GM12878 (cell line): Measurements from ENCODE around the gene RAPGEF4. TPM values are rescaled to one million over a fixed set of nuclear protein-coding genes. Genes with fewer than 3 reads are reported as not detected.

Source experiments
- ATAC-seq: fragments of 200-7000 bp; cut with Tn5 transposase; 3 replicates; pipeline ENCODE4 v1.9.1; 2020; ENCODE audit warnings: mild to moderate bottlenecking, moderate library complexity
- BruUV-seq: library from RNA; stranded (reverse); fragments of 400-500 nt; replicated peaks from 2 replicates; lab custom pipeline; 2021; lab: Mats Ljungman, UMichigan
- CTCF ChIA-PET: fragments of 300-600 bp; sonication (Branson Sonifier 250); formaldehyde crosslinking; extraction: SDS; loops from one replicate; lab custom pipeline; 2021; ENCODE audit warnings: inconsistent platforms; lab: Yijun Ruan, JAX
- POLR2A ChIA-PET: fragments of 350-600 bp; formaldehyde crosslinking; extraction: SDS; loops from one replicate; lab custom pipeline; 2021; ENCODE audit warnings: inconsistent platforms; lab: Charles Lee
- RAD21 ChIA-PET: fragments of 300-600 bp; sonication (Branson Sonifier 250); formaldehyde crosslinking; loops from one replicate; lab custom pipeline; 2023; ENCODE audit warnings: antibody characterized with exemption; ENCODE audit not compliant: unreplicated experiment; lab: Charles Lee
- SMC1A ChIA-PET: fragments of 300-600 bp; sonication (Branson Sonifier 250); formaldehyde crosslinking; loops from one replicate; lab custom pipeline; 2023; ENCODE audit not compliant: unreplicated experiment, uncharacterized antibody; lab: Charles Lee
- DNase-seq: peaks from one replicate; pipeline ENCODE4 v3.0.0-alpha.2; 2011; ENCODE audit warnings: low read depth, low spot score
- FAIRE-seq: peaks from 3 replicates; lab custom pipeline; 2011; peaks lifted over from hg19 to GRCh38; lab: Jason Lieb, UNC
- H2AFZ ChIP-seq: 2 replicates; pipeline ENCODE4 v1.6.0; 2011; ENCODE audit warnings: low read depth, low read length, control low read depth; ENCODE audit not compliant: control insufficient read depth
- H3K27ac ChIP-seq: 2 replicates; pipeline ENCODE4 v1.5.1; 2011; ENCODE audit warnings: control low read depth; ENCODE audit not compliant: control insufficient read depth, insufficient read depth
- H3K27me3 ChIP-seq, 2 experiments: replicated peaks in 1 of 2; 2 replicates each; pipeline versions ENCODE4 v1.6.0 to v1.6.1; 2011; ENCODE audit warnings: low read length in 1 of 2; ENCODE audit not compliant: control insufficient read depth in 2 of 2, insufficient read depth in 2 of 2
- H3K36me3 ChIP-seq, 2 experiments: 2 replicates each; pipeline ENCODE4 v1.5.1; 2011; ENCODE audit warnings: low read length in 1 of 2; ENCODE audit not compliant: control insufficient read depth in 2 of 2, insufficient read depth in 2 of 2
- H3K4me1 ChIP-seq: 2 replicates; pipeline ENCODE4 v1.6.1; 2011; ENCODE audit warnings: mild to moderate bottlenecking, low read length, moderate library complexity, mixed read lengths; ENCODE audit not compliant: control insufficient read depth, insufficient read depth
- H3K4me2 ChIP-seq: 2 replicates; pipeline ENCODE4 v1.6.0; 2011; ENCODE audit warnings: control low read depth; ENCODE audit not compliant: control insufficient read depth, insufficient read depth
- H3K4me3 ChIP-seq: fragments of 200-600 bp; sonication (generic); 2 replicates; pipeline ENCODE4 v1.5.1; 2016
- H3K79me2 ChIP-seq: 2 replicates; pipeline ENCODE4 v1.6.0; 2011; ENCODE audit warnings: low read length; ENCODE audit not compliant: control insufficient read depth, insufficient read depth
- H3K9ac ChIP-seq: 2 replicates; pipeline ENCODE4 v1.8.0; 2011; ENCODE audit warnings: low read length, control low read depth, mixed read lengths; ENCODE audit not compliant: control insufficient read depth, insufficient read depth
- H3K9me3 ChIP-seq: replicated peaks from 3 replicates; pipeline ENCODE4 v1.5.1; 2011; ENCODE audit warnings: mild to moderate bottlenecking, low read length; ENCODE audit not compliant: control insufficient read depth, insufficient read depth
- H4K20me1 ChIP-seq: 2 replicates; pipeline ENCODE4 v1.6.0; 2011; ENCODE audit not compliant: control insufficient read depth, insufficient read depth
- BACH1 ChIP-seq: fragments of 450-650 bp; IDR thresholded peaks from 2 replicates; pipeline ENCODE4 v1.6.1; 2017; ENCODE audit warnings: mild to moderate bottlenecking, borderline replicate concordance
- BHLHE40 ChIP-seq, 2 experiments: fragments of 450-650 bp in 1 of 2; IDR thresholded peaks; 2 replicates each; pipeline ENCODE4 v1.6.1; 2011 to 2017; ENCODE audit warnings: low read depth in 2 of 2, borderline replicate concordance in 1 of 2, improper control_type of control experiment in 1 of 2, low read length in 1 of 2, mild to moderate bottlenecking in 1 of 2
- BMI1 ChIP-seq: fragments of 450-650 bp; IDR thresholded peaks from 2 replicates; pipeline ENCODE4 v1.6.1; 2016; ENCODE audit warnings: mild to moderate bottlenecking, moderate library complexity, borderline replicate concordance
- EGR1 ChIP-seq, 2 experiments: IDR thresholded peaks; 1 replicate in 1 of 2; 2 replicates in 1 of 2; pipeline ENCODE4 v1.6.1; 2011 to 2012; ENCODE audit warnings: low read depth in 2 of 2, low read length in 2 of 2, borderline replicate concordance in 1 of 2, mild to moderate bottlenecking in 1 of 2, moderate library complexity in 1 of 2
- LARP7 ChIP-seq: fragments of 450-650 bp; IDR thresholded peaks from 2 replicates; pipeline ENCODE4 v1.6.1; 2017; ENCODE audit warnings: mild to moderate bottlenecking
- MYB ChIP-seq: fragments of 150-350 bp; IDR thresholded peaks from 2 replicates; pipeline ENCODE4 v1.6.1; 2014; ENCODE audit warnings: mild to moderate bottlenecking, low read depth, low read length, borderline replicate concordance
- NFIC ChIP-seq: IDR thresholded peaks from 2 replicates; pipeline ENCODE4 v1.6.1; 2012; ENCODE audit warnings: low read depth, mild to moderate bottlenecking, inconsistent platforms, low read length, moderate library complexity
- NFYA ChIP-seq: IDR thresholded peaks from 2 replicates; pipeline ENCODE4 v1.6.1; 2011; ENCODE audit warnings: low read depth, mild to moderate bottlenecking, low read length, improper control_type of control experiment, borderline replicate concordance
- SIN3A ChIP-seq: IDR thresholded peaks from 2 replicates; pipeline ENCODE4 v1.6.1; 2012; ENCODE audit warnings: low read depth, low read length, improper control_type of control experiment
- WGBS: methylation state at CpG from one replicate; pipeline ENCODE4 v1.1.6; 2016; ENCODE audit warnings: low lambda C conversion rate; ENCODE audit not compliant: insufficient replicate concordance, insufficient coverage; ENCODE audit errors: missing lambda C conversion rate; 5-methylcytosine and 5-hydroxymethylcytosine counted together
- in situ Hi-C: fragments of 300-500 bp; cut with MboI; formaldehyde crosslinking; loops from 9 replicates; pipeline ENCODE4 v1.14.3; 2018; ENCODE audit warnings: mixed read lengths
- intact Hi-C: fragments of 100-400 bp; cut with micrococcal nuclease; formaldehyde crosslinking; loops from one replicate; pipeline ENCODE4 v1.14.2; 2022; ENCODE audit not compliant: unreplicated experiment
- polyA plus RNA-seq, 11 experiments: library from polyadenylated mRNA; depleted of rRNA in 4 of 11; unstranded in 6 of 11; stranded (reverse) in 5 of 11; fragments of >200 nt; fragmentation: Nextera tagmentation in 4 of 11; fragmentation: Illumina TruSeq in 1 of 11; extraction: Ambion mirVana in 4 of 11; extraction: Trizol in 1 of 11; gene quantifications; 1 replicate in 1 of 11; 2 replicates in 10 of 11; pipeline versions ENCODE4 v1.2.1 to v1.2.3, GENCODE V29; 2011 to 2016; ENCODE audit warnings: inconsistent platforms in 2 of 11, missing spikeins in 2 of 11, low read depth in 1 of 11
- total RNA-seq, 4 experiments: library from RNA; depleted of rRNA in 3 of 4; stranded (reverse); fragments of >200 nt in 3 of 4; fragmentation: Illumina TruSeq in 1 of 4; extraction: Trizol in 1 of 4; gene quantifications; 2 replicates each; pipeline versions ENCODE4 v1.2.1 to v1.2.3, GENCODE V29; 2013 to 2021
- TF ChIP-seq, protein P1 (sequence below): fragments of 450-650 bp; IDR thresholded peaks from 2 replicates; pipeline ENCODE4 v1.6.1; 2017; ENCODE audit warnings: mild to moderate bottlenecking, moderate library complexity
- TF ChIP-seq, protein P2 (sequence below): IDR thresholded peaks from 2 replicates; pipeline ENCODE4 v1.6.1; 2012; ENCODE audit warnings: improper control_type of control experiment, low read depth, low read length; ENCODE audit not compliant: insufficient replicate concordance
- TF ChIP-seq, protein P3 (sequence below): fragments of 450-650 bp; conservative IDR thresholded peaks from 2 replicates; pipeline ENCODE4 v1.6.1; 2017; ENCODE audit warnings: mild to moderate bottlenecking, moderate library complexity

RAPGEF4 gene
- total and polyA plus RNA-seq, 10 of the 15 experiments (the other 5 are each of a cell fraction or from before 2014, with no cell fraction given), result 0.18 TPM; not detected in 8

DNA sequence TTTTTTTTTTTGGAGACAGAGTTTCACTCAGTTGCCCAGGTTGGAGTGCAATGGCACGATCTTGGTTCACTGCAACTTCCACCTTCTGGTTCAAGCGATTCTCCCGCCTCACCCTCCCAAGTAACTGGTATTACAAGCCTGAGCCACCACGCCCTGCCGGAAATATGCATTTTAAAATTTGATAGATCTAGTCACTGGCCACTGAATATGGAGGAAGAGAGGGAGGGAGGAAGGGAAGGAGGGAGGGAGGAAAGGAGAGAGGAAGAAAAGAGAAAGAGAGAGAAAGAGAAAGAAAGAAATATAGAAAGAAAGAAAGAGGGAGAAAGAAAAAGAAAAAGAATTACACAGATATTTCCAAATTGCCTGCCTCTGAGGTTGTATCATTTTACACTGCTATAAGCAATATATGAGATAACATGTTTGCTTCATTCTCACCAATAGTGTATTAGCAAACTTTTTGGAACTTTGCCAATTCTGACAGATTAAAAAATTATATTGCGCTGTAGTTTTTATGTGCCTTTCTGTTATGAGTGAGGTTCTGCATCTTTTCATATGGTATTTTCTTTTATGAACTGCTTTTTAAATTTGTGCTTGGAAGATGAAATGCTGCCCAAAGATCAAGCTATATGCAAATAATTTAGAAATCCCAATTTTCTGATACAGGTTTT, 178.8 kb downstream of the RAPGEF4 start:
- H3K79me2 ChIP-seq, result no peaks in the 10 kb centered on the region
- no peak overlapping the region for H3K4me2 ChIP-seq
- no peaks in the 10 kb centered on the region for H3K9me3 ChIP-seq
- no peaks in the 10 kb centered on the region for H3K27me3 ChIP-seq
- no peaks in the 10 kb centered on the region for H4K20me1 ChIP-seq
- ATAC-seq (no peak), DNase-seq (no peak), FAIRE-seq (no peak)
- H2AFZ ChIP-seq, result no peak overlapping the region
- 95% methylated on average over 5 of the region's 6 CpGs for WGBS
- peaks cover 3% of the 10 kb centered on the region for H3K4me1 ChIP-seq
- ChIA-PET SMC1A (no interaction called here), POLR2A (no interaction called here), CTCF (interaction anchor here (1.2 to 4.0 kb wide), 3 partner anchors 10 to 49 kb away, joined by 3 to 20 read pairs (median 3); no protein-coding TSS in a partner anchor), RAD21 (no interaction called here)
- no peak overlapping the region for H3K4me3 ChIP-seq
- H3K9ac ChIP-seq, result no peak overlapping the region
- H3K27ac ChIP-seq, result no peak overlapping the region
- intact Hi-C loops, result no loop called here
- BruUV-seq, result no TSS peak
- H3K36me3 ChIP-seq, result no peaks in the 10 kb centered on the region
- in situ Hi-C loops, result no loop called here
- TF ChIP-seq LARP7 (no peak), NFYA (no peak), MYB (no peak), BMI1 (no peak), EGR1 (IDR thresholded peaks at IDR 0.05; ENCODE audit: borderline replicate concordance in 1 of 2, low read depth in 2 of 2, low read length in 2 of 2) (no peak), SIN3A (no peak), BACH1 (no peak), NFIC (no peak), BHLHE40 (IDR thresholded peaks at IDR 0.05; ENCODE audit: borderline replicate concordance in 1 of 2, low read depth in 2 of 2, low read length in 1 of 2) (no peak)
- TF ChIP-seq, protein P1, sequence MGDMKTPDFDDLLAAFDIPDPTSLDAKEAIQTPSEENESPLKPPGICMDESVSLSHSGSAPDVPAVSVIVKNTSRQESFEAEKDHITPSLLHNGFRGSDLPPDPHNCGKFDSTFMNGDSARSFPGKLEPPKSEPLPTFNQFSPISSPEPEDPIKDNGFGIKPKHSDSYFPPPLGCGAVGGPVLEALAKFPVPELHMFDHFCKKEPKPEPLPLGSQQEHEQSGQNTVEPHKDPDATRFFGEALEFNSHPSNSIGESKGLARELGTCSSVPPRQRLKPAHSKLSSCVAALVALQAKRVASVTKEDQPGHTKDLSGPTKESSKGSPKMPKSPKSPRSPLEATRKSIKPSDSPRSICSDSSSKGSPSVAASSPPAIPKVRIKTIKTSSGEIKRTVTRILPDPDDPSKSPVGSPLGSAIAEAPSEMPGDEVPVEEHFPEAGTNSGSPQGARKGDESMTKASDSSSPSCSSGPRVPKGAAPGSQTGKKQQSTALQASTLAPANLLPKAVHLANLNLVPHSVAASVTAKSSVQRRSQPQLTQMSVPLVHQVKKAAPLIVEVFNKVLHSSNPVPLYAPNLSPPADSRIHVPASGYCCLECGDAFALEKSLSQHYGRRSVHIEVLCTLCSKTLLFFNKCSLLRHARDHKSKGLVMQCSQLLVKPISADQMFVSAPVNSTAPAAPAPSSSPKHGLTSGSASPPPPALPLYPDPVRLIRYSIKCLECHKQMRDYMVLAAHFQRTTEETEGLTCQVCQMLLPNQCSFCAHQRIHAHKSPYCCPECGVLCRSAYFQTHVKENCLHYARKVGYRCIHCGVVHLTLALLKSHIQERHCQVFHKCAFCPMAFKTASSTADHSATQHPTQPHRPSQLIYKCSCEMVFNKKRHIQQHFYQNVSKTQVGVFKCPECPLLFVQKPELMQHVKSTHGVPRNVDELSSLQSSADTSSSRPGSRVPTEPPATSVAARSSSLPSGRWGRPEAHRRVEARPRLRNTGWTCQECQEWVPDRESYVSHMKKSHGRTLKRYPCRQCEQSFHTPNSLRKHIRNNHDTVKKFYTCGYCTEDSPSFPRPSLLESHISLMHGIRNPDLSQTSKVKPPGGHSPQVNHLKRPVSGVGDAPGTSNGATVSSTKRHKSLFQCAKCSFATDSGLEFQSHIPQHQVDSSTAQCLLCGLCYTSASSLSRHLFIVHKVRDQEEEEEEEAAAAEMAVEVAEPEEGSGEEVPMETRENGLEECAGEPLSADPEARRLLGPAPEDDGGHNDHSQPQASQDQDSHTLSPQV, result no peak
- TF ChIP-seq, protein P2, sequence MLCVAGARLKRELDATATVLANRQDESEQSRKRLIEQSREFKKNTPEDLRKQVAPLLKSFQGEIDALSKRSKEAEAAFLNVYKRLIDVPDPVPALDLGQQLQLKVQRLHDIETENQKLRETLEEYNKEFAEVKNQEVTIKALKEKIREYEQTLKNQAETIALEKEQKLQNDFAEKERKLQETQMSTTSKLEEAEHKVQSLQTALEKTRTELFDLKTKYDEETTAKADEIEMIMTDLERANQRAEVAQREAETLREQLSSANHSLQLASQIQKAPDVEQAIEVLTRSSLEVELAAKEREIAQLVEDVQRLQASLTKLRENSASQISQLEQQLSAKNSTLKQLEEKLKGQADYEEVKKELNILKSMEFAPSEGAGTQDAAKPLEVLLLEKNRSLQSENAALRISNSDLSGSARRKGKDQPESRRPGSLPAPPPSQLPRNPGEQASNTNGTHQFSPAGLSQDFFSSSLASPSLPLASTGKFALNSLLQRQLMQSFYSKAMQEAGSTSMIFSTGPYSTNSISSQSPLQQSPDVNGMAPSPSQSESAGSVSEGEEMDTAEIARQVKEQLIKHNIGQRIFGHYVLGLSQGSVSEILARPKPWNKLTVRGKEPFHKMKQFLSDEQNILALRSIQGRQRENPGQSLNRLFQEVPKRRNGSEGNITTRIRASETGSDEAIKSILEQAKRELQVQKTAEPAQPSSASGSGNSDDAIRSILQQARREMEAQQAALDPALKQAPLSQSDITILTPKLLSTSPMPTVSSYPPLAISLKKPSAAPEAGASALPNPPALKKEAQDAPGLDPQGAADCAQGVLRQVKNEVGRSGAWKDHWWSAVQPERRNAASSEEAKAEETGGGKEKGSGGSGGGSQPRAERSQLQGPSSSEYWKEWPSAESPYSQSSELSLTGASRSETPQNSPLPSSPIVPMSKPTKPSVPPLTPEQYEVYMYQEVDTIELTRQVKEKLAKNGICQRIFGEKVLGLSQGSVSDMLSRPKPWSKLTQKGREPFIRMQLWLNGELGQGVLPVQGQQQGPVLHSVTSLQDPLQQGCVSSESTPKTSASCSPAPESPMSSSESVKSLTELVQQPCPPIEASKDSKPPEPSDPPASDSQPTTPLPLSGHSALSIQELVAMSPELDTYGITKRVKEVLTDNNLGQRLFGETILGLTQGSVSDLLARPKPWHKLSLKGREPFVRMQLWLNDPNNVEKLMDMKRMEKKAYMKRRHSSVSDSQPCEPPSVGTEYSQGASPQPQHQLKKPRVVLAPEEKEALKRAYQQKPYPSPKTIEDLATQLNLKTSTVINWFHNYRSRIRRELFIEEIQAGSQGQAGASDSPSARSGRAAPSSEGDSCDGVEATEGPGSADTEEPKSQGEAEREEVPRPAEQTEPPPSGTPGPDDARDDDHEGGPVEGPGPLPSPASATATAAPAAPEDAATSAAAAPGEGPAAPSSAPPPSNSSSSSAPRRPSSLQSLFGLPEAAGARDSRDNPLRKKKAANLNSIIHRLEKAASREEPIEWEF, result no peak
- TF ChIP-seq, protein P3, sequence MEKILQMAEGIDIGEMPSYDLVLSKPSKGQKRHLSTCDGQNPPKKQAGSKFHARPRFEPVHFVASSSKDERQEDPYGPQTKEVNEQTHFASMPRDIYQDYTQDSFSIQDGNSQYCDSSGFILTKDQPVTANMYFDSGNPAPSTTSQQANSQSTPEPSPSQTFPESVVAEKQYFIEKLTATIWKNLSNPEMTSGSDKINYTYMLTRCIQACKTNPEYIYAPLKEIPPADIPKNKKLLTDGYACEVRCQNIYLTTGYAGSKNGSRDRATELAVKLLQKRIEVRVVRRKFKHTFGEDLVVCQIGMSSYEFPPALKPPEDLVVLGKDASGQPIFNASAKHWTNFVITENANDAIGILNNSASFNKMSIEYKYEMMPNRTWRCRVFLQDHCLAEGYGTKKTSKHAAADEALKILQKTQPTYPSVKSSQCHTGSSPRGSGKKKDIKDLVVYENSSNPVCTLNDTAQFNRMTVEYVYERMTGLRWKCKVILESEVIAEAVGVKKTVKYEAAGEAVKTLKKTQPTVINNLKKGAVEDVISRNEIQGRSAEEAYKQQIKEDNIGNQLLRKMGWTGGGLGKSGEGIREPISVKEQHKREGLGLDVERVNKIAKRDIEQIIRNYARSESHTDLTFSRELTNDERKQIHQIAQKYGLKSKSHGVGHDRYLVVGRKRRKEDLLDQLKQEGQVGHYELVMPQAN, result no peak
